ENCODE results near the gene ITPRIPL2. TPM values are rescaled to one million over a fixed set of nuclear protein-coding genes. Genes with fewer than 3 reads are reported as not detected.

The ITPRIPL2 gene
- total and polyA plus RNA-seq, 2 of the 13 experiments (the other 11 are each of a cell fraction or from before 2014, with no cell fraction given) = 5.9 to 12.6 TPM

DNA sequence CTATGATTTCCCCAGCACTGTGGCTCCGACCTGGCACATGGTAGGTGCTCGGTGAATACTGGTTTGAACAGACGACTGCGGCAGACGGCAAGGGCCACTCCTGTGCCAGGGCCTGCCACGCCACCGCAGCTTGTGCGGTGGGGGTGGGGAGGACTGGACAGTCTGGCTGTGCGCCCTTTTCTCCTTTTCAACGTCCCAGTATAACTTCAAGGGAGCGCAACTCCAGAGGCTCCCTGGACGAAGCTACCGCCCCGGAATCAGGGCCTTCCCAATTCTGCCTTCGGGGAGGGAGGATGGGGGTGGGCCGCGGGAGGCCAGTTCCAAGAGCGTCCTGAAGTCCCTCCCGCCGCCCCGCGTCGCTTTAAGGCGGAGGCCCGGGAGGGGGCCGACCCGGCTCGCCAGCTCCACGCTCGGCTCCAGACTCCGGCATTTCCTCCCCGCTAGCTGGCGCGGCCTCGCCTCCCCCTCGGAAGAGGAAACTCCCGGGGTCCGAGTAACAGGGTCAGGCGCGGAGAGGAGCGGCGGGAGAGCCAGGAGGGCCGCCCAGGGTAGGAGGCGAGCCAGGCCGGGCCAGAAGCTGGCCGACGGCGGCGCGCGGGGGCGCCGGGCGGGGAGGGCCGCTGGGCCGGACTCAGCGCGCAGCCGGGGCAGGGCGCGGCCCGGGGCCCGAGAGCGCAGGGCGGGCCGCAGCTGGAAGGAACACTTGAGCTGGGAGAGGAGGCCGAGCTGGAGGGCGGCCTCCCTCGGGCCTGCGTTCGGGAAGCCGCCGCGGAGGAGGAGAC, at the start of gene ITPRIPL2 (continued):
- TF ChIP-seq ZNF10 (CRISPR knock-in tag; IDR thresholded peaks at IDR 0.05; ENCODE audit: borderline replicate concordance, low read depth) = no peak
- TF ChIP-seq, protein P1, sequence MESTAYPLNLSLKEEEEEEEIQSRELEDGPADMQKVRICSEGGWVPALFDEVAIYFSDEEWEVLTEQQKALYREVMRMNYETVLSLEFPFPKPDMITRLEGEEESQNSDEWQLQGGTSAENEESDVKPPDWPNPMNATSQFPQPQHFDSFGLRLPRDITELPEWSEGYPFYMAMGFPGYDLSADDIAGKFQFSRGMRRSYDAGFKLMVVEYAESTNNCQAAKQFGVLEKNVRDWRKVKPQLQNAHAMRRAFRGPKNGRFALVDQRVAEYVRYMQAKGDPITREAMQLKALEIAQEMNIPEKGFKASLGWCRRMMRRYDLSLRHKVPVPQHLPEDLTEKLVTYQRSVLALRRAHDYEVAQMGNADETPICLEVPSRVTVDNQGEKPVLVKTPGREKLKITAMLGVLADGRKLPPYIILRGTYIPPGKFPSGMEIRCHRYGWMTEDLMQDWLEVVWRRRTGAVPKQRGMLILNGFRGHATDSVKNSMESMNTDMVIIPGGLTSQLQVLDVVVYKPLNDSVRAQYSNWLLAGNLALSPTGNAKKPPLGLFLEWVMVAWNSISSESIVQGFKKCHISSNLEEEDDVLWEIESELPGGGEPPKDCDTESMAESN (CRISPR knock-in tag; conservative IDR thresholded peaks at IDR 0.05) = peak; percentile 78; the same call in 1 of the 2 replicates
- TF ChIP-seq REXO4 (CRISPR knock-in tag; IDR thresholded peaks at IDR 0.05; ENCODE audit: borderline replicate concordance) = peak; percentile 19; the same call in 1 of the 2 replicates
- TF ChIP-seq, protein P2, sequence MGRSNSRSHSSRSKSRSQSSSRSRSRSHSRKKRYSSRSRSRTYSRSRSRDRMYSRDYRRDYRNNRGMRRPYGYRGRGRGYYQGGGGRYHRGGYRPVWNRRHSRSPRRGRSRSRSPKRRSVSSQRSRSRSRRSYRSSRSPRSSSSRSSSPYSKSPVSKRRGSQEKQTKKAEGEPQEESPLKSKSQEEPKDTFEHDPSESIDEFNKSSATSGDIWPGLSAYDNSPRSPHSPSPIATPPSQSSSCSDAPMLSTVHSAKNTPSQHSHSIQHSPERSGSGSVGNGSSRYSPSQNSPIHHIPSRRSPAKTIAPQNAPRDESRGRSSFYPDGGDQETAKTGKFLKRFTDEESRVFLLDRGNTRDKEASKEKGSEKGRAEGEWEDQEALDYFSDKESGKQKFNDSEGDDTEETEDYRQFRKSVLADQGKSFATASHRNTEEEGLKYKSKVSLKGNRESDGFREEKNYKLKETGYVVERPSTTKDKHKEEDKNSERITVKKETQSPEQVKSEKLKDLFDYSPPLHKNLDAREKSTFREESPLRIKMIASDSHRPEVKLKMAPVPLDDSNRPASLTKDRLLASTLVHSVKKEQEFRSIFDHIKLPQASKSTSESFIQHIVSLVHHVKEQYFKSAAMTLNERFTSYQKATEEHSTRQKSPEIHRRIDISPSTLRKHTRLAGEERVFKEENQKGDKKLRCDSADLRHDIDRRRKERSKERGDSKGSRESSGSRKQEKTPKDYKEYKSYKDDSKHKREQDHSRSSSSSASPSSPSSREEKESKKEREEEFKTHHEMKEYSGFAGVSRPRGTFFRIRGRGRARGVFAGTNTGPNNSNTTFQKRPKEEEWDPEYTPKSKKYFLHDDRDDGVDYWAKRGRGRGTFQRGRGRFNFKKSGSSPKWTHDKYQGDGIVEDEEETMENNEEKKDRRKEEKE (IDR thresholded peaks at IDR 0.05) = no peak
- peak; percentile 7; the same call in 1 of the 2 replicates for TF ChIP-seq THAP11 (CRISPR knock-in tag; IDR thresholded peaks at IDR 0.05)
- no peak for TF ChIP-seq MATR3 (CRISPR knock-in tag; IDR thresholded peaks at IDR 0.05)
- TF ChIP-seq, protein P3, sequence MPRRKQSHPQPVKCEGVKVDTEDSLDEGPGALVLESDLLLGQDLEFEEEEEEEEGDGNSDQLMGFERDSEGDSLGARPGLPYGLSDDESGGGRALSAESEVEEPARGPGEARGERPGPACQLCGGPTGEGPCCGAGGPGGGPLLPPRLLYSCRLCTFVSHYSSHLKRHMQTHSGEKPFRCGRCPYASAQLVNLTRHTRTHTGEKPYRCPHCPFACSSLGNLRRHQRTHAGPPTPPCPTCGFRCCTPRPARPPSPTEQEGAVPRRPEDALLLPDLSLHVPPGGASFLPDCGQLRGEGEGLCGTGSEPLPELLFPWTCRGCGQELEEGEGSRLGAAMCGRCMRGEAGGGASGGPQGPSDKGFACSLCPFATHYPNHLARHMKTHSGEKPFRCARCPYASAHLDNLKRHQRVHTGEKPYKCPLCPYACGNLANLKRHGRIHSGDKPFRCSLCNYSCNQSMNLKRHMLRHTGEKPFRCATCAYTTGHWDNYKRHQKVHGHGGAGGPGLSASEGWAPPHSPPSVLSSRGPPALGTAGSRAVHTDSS (CRISPR knock-in tag; conservative IDR thresholded peaks at IDR 0.05) = no peak
- TF ChIP-seq, protein P4, sequence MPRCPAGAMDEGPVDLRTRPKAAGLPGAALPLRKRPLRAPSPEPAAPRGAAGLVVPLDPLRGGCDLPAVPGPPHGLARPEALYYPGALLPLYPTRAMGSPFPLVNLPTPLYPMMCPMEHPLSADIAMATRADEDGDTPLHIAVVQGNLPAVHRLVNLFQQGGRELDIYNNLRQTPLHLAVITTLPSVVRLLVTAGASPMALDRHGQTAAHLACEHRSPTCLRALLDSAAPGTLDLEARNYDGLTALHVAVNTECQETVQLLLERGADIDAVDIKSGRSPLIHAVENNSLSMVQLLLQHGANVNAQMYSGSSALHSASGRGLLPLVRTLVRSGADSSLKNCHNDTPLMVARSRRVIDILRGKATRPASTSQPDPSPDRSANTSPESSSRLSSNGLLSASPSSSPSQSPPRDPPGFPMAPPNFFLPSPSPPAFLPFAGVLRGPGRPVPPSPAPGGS (CRISPR knock-in tag; IDR thresholded peaks at IDR 0.05) = no peak; the same call in none of the 2 replicates
- TF ChIP-seq ZNF850 (CRISPR knock-in tag; conservative IDR thresholded peaks at IDR 0.05) = no peak
- no peak for TF ChIP-seq HNRNPUL1 (IDR thresholded peaks at IDR 0.05; ENCODE audit: low read depth, low read length)
- no peak for TF ChIP-seq ZMYM2 (CRISPR knock-in tag; IDR thresholded peaks at IDR 0.05)
- TF ChIP-seq ZBTB42 (CRISPR knock-in tag; IDR thresholded peaks at IDR 0.05) = no peak; the same call in 1 of the 2 replicates
- TF ChIP-seq, protein P5, sequence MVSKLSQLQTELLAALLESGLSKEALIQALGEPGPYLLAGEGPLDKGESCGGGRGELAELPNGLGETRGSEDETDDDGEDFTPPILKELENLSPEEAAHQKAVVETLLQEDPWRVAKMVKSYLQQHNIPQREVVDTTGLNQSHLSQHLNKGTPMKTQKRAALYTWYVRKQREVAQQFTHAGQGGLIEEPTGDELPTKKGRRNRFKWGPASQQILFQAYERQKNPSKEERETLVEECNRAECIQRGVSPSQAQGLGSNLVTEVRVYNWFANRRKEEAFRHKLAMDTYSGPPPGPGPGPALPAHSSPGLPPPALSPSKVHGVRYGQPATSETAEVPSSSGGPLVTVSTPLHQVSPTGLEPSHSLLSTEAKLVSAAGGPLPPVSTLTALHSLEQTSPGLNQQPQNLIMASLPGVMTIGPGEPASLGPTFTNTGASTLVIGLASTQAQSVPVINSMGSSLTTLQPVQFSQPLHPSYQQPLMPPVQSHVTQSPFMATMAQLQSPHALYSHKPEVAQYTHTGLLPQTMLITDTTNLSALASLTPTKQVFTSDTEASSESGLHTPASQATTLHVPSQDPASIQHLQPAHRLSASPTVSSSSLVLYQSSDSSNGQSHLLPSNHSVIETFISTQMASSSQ (IDR thresholded peaks at IDR 0.05; ENCODE audit: low read depth) = no peak
- TF ChIP-seq, protein P5 (CRISPR knock-in tag; IDR thresholded peaks at IDR 0.05; ENCODE audit: borderline replicate concordance) = peak; percentile 54; the same call in 1 of the 2 replicates
- peak; percentile 49 for TF ChIP-seq ZNF33B (CRISPR knock-in tag; IDR thresholded peaks at IDR 0.05)
- no peak; the same call in 1 of the 2 replicates for TF ChIP-seq GFI1 (CRISPR knock-in tag; IDR thresholded peaks at IDR 0.05; ENCODE audit: borderline replicate concordance)
- no peak for TF ChIP-seq MBD4 (IDR thresholded peaks at IDR 0.05; ENCODE audit: borderline replicate concordance, low read length)

All from HepG2 (cell line).